ENCODE results near the gene NEGR1.

GRCh38 chr1:72034827-72035226, 247.5 kb downstream of the NEGR1 start:
- no peak for TF ChIP-seq CTCF (IDR thresholded peaks at IDR 0.05)
- TF ChIP-seq POLR2A (IDR thresholded peaks at IDR 0.05) = no peak
